Right renal pelvis (tissue), 4 donors: Measurements from ENCODE around the gene SEM1. TPM values are rescaled to one million over a fixed set of nuclear protein-coding genes. Genes with fewer than 3 reads are reported as not detected.
"Not testable (repeated sequence)": the region's sequence is repeated elsewhere in the genome, so short reads cannot be mapped to it uniquely, and the experiment has no call there.

Experiments used
- DNase-seq, 4 donors: peaks; one replicate each; pipeline ENCODE4 v3.0.0-alpha.2; 2013; ENCODE audit warnings: low read depth in 4 of 4, low spot score in 3 of 4, missing footprints in 1 of 4
- polyA plus RNA-seq, 4 donors: library from polyadenylated mRNA; unstranded; fragments of 120-200 nt; gene quantifications; one replicate each; pipeline ENCODE4 v1.2.1, GENCODE V29; 2013; ENCODE audit not compliant: insufficient read length in 4 of 4

Gene SEM1
- polyA plus RNA-seq, 4 donors = 169 to 206 (median 194) TPM

DNA sequence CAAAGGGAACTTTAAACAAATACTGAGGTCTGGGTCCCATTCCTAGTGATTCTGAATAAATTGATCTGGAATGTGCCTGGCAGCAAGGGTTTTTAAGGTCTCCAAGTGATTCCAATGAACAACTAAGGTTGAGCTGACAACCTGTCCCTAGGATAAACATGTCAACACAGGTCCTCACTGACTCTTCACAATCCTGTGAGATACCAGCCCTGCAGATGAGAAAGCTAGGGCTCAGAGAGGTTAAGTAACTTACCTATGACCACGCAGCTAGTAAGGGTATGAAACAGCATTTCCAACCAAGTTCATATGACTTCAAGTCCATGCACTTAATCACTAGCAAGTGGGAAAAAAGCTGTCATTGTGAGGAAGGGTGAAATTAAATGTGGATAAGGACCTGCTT is 44.0 kb downstream of the SEM1 start:
- DNase-seq = no peak

DNA sequence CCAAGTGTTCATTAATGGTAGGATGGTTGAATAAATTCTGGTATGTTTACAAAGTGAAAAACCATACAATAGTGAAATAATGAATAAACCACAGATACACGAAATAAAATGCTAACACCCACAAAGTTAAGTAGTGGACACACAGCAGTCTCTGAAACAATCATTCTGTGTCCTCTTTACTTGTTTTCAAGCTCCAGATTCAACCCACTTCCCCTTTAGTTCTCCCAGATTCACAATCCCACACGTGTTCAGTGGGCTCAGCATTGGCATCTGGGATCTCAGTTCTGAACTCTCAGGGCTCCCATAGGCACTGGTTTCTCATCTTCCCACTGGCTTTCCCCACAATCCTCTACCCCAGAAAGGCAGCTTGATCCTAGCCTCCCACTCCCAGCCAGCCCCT is 44.9 kb downstream of the SEM1 start:
- DNase-seq = no peak

DNA sequence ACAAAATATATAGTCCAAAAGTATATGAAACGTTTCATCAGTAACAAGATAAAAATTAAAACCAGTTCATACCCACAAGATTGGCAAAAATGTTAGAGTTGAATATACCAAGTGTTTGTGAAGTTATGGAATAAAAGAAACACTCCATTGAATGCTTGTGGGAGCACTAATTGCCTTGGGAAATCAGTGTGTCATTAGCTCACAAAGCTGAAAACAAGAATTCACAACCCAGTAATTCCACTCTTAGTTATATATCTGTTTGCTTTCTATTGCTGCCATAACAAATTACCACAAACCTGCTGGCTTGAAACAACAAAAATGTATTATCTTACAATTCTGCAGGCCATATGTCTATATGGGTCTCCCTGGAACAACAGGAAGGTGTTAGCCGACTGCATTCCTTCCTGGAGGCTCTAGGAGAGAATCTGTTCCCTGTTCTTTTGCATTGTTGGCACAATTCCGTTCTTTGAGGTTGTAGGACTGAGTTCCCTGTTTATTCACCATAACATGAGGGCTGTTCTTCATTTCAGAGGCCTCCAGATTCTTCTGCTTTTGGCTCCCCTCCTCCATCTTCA is 45.7 kb downstream of the SEM1 start:
- no peak for DNase-seq

DNA sequence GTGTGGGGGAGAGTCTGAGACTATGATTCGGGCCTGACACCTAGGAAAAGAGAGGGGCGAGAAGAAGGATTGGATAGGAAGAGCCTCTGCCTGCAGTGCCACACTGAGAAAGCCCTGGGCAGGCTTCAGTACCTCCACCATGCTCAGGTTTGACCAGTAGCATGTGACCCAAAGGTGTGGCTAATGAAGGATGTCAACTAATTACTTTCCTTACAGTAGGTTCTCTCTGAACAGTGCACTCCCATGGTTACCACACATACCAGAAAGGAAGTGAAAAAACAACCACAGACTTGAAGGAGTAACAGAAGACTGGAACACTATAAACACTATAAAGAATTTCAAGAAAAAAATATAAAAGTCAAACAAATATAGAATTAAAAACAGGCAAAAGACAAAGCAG is 46.2 kb downstream of the SEM1 start:
- no peak for DNase-seq

DNA sequence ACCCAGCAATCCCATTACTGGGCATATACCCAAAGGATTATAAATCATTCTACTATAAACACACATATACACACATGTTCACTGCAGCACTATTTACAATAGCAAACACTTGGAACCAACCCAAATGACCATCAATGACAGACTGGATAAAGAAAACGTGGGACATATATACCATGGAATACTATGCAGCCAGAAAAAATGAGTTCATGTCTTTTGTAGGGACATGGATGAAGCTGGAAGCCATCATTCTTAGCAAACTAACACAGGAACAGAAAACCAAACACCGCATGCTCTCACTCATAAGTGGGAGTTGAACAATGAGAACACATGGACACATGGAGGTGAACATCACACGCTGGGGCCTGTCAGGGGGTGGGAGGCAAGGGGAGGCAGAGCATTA is 47.5 kb downstream of the SEM1 start:
- DNase-seq = not testable (repeated sequence)

DNA sequence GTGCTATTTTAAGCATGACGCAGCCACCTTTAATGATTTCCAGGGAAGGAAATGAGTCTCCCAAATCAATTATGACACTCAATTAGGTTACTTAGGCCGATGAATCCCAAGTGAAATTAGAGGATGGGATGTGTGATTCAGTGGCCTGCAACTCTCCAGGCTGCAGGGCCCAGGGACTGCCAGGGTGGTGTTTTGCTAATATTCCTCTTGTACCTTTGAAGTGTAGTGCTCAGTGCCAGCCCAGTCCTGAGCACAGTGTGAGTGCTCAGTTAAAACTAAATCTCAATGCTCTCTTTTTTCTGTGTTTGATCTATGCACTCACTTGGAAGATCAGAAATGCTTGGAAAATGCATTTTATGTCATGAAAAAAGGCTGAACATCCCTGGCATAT is 51.6 kb downstream of the SEM1 start:
- DNase-seq = no peak

DNA sequence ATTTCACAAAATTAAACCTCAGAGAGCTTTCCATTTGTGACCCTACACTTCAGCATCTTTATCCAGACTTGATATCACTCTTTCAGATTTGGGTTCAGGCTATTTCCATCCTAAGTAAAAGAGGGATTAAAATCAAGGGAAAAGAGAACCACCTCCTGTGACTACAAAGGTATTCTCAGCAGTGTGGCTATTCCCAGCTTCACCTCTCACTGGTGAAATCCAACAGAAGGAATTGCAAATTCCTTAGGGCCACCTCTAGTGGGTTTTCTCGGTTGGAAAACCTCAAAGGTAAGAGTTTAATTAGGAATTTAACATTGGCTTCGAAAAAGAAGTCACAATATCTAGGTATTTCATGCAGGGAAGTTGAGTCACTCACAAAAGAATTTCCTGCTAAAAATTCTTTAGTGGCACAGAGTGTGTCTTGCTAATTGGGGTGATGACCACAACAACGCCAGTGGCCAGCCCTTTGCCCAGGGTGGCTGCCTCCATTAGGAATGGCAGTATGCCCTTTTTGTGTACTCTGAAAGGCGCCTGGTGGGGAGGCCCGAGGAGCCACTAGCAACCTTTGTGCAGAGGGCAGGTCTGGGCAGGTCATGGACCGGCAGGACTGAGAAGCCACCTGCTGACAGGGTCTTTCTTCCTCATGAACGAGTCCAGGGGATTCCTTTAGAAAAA is 52.2 kb downstream of the SEM1 start:
- DNase-seq = no peak

DNA sequence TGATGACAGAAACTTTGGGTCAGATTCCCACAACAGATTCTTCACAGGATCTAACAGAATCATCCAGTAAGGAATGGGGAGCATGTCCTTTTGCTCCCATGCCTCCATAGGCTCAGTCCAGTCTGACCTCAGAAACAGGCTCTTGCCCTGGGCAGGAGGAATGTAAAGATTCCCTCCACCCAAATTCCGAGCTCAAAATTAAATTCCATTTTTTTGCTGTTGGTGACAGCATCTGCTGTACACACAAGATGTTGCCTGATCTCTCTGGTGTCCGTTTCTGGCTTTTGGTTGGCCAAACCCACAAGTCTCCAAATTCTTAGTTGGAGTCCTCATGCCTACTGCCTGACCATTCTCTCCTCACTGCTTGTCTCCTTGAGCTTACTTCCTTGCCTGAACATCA is 53.7 kb downstream of the SEM1 start:
- DNase-seq = no peak

DNA sequence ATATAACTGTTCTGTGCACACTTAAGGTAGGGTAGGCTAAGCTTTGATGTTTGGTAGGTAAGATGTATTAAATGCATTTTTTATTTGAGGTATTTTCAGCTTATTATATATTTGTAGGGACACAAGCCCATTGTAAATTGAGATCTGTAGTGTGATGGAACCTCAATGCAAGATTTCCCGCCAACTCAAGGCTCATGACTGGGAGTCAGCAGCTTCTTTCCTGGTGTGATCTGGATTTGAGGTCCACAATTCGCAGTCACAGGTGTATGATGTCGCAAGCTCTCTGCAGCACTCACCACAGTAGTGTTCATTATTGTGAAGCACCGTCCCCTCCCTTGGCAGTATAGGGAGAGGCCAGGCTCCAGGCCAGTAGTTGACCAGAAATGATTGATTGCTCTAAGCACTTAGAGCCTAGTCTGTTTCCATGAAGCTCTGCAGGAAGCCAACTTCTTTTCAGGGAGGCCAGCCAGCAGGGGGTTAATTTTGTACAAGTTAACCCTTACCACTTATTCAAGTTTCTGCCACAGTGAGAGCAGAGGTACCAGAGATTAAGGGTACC is 54.9 kb downstream of the SEM1 start:
- no peak for DNase-seq

DNA sequence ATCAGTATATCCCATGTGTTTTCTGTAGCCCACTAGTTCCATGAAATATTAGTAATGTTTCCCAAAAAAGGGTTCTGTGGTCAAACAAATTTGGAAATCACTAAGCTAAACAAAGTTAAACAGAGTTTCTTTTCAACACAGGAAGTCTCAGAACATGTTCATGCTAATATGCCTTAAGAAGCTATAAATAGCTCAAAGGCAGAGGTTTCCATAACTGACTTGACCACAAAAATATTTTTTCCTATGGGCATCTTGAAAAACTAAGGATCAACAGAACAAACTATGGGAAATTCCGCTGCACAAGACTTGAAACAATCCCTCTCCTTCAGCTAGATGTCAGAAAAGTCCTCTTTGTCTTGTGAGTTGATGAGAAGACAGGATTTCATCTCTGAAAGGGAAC is 59.7 kb downstream of the SEM1 start:
- no peak for DNase-seq

DNA sequence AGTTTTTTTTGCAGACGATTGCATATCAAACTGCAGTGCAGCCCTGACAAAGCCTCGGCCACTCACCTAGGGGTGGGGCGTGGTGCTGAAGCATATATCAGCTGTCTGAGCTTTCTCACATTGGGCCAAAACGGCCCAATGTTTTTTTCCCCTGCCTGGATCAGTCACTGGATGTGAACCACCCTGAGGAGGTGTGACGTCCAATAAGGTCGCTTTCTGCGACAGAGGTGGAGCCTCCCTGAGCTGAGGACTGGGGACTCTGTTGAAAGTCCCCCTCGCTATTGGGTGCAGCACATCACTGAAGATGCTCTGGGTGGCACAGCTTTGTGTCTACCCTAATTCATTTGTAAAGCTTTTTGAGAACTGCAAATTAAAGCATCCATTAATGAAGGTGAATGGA is 60.9 kb downstream of the SEM1 start:
- no peak for DNase-seq

DNA sequence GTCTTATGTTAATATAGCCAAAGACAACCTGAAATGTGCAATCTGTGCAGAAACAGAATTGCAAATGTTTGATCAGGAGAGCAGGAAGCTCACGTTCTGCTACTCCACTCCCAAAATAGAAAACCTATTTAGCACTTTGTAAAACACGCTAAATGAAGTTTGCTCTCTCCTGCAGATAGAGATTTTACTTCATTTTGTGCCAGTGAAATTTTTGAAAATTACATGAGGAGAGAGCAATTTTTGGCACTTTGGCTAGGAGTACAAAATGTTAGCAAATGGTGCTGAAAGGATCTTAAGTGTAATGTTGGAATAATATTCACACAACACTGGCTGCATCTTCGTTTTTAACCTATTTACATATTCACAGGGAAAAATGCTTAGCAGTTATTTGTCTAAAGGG is 61.9 kb downstream of the SEM1 start:
- DNase-seq = no peak

DNA sequence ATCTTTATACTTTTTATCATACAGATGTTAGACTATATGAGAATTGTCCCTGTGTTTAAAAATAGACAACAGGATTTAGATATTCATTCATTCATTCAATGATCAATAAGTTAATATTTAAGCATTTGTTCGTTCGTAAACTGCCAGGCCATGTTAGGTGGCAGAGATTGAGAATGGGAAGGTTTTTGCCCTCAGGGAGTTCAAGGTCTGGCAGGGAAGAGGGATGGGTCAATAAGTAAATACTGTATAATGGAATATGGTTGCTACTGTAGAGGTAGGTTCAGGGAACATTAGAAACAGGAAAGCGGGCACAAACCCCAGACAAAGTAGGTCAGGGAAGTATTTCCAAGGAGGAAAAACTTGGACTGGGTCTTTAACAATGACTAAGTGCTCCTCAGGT is 64.6 kb downstream of the SEM1 start:
- no peak for DNase-seq

DNA sequence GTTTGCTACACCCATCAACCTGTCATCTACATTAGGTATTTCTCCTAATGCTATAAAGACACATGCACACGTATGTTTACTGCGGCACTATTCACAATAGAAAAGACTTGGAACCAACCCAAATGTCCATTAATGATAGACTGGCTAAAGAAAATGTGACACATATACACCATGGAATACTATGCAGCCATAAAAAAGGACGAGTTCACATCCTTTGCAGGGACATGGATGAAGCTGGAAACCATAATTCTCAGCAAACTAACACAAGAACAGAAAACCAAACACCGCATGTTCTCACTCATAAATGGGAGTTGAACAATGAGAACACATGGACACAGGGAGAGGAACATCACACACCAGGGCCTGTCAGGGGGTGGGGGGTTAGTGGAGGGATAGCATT is 66.2 kb downstream of the SEM1 start:
- not testable (repeated sequence) for DNase-seq

DNA sequence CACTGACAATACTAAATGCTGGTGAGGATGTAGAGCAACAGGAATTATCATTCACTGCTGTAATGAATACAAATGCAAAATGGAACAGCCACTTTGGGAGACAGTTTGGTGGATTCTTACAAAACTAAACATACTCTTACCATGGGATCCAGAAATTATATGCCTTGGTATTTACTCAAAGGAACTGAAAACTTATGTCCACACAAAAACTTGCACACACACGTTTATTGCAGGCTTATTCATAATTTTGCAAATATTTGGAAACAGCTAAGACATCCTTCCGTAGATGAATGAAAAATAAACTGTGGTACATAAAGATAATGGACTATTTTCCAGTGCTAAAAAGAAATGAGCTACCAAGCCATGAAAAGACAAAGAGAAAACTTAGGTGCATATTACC is 69.6 kb downstream of the SEM1 start:
- DNase-seq = no peak
